ENCODE measurements around the gene LAIR1.
"Not testable (repeated sequence)": the region's sequence is repeated elsewhere in the genome, so short reads cannot be mapped to it uniquely, and the experiment has no call there.

LAIR1 gene

GRCh38 chr19:54390942-54391577 lies 26.3 kb upstream of the LAIR1 start:
- no peak overlapping the region for H3K4me3 ChIP-seq (ENCODE audit: low read depth, low read length)
- peak; percentile 52; the same call in 1 of the 2 replicates for TF ChIP-seq CTCF (IDR thresholded peaks at IDR 0.05; ENCODE audit: borderline replicate concordance, insufficient read depth, low read depth, low read length)

- no peak overlapping the region for H3K4me3 ChIP-seq (ENCODE audit: low read depth, low read length)
- TF ChIP-seq CTCF (IDR thresholded peaks at IDR 0.05; ENCODE audit: borderline replicate concordance, insufficient read depth, low read depth, low read length) = no peak
Measured at GRCh38 chr19:54389553-54389952, 24.8 kb upstream of the LAIR1 start.

GRCh38 chr19:54388802-54389139 lies 24.0 kb upstream of the LAIR1 start:
- TF ChIP-seq CTCF (IDR thresholded peaks at IDR 0.05; ENCODE audit: borderline replicate concordance, insufficient read depth, low read depth, low read length) = no peak
- no peak overlapping the region for H3K4me3 ChIP-seq (ENCODE audit: low read depth, low read length)

- TF ChIP-seq CTCF (IDR thresholded peaks at IDR 0.05; ENCODE audit: borderline replicate concordance, insufficient read depth, low read depth, low read length) = no peak
- no peak overlapping the region for H3K4me3 ChIP-seq (ENCODE audit: low read depth, low read length)
Measured at GRCh38 chr19:54387991-54388801, 23.5 kb upstream of the LAIR1 start.

GRCh38 chr19:54383330-54383729 lies 18.6 kb upstream of the LAIR1 start:
- H3K4me3 ChIP-seq (ENCODE audit: low read depth, low read length) = no peak overlapping the region
- TF ChIP-seq CTCF (IDR thresholded peaks at IDR 0.05; ENCODE audit: borderline replicate concordance, insufficient read depth, low read depth, low read length) = no peak

- not testable (repeated sequence) for H3K4me3 ChIP-seq (ENCODE audit: low read depth, low read length)
Measured at GRCh38 chr19:54382041-54382440, 17.3 kb upstream of the LAIR1 start.

GRCh38 chr19:54380897-54381296 lies 16.2 kb upstream of the LAIR1 start:
- H3K4me3 ChIP-seq (ENCODE audit: low read depth, low read length) = no peak overlapping the region
- no peak for TF ChIP-seq CTCF (IDR thresholded peaks at IDR 0.05; ENCODE audit: borderline replicate concordance, insufficient read depth, low read depth, low read length)

Data from GM12875 (cell line).